MM.1S (cell line): ENCODE results near the gene OR10H3.
A peak's percentile ranks its signal among the peaks of the same experiment; 100 is the strongest.

Experiments
- CTCF ChIP-seq: fragments of 300-600 bp; sonication (generic); IDR thresholded peaks from 2 replicates; pipeline ENCODE4 v1.5.1; 2016; ENCODE audit warnings: antibody characterized with exemption, low read length, mixed read lengths
- EZH2 ChIP-seq: fragments of 300-600 bp; sonication (generic); optimal IDR thresholded peaks from 2 replicates; pipeline ENCODE3; 2017; ENCODE audit warnings: low read depth, mild to moderate bottlenecking, antibody characterized with exemption, low read length, mixed read lengths

GRCh38 chr19:15702534-15702930, 35.3 kb upstream of the OR10H3 start:
- TF ChIP-seq CTCF (peak; percentile 20), EZH2 (no peak)
